Left cardiac atrium (tissue), 4 donors: Measurements from ENCODE around the gene VSIG8. TPM values are rescaled to one million over a fixed set of nuclear protein-coding genes. Genes with fewer than 3 reads are reported as not detected.

ENCODE experiments used
- ATAC-seq, 2 donors: fragments of 200-7000 bp; cut with Tn5 transposase; one replicate each; pipeline ENCODE4 v1.9.1; 2020; ENCODE audit warnings: mild to moderate bottlenecking in 2 of 2, moderate library complexity in 2 of 2
- DNase-seq: peaks from one replicate; pipeline ENCODE4 v3.0.0-alpha.2; 2020
- intact Hi-C, 2 donors: fragments of 100-400 bp; cut with DNase I; formaldehyde crosslinking; loops; one replicate each; pipeline versions ENCODE4 v1.14.1 to v1.15.1; 2022 to 2023
- total RNA-seq, 2 donors: library from RNA; stranded (reverse); fragmentation: NEBNext Ultra II Directional; extraction: Animal tissue kit (Norgen Biotek cat#: 25700); gene quantifications; one replicate each; pipeline ENCODE4 v1.2.1, GENCODE V29; 2021
- donor health status: DM: no; HTN: yes; CAD: no.
- donor health status: DM: no; HTN: yes; CAD: no; lungs with severe emphysema.
- donor health status: DM: yes; HTN: yes; CAD: no.
- donor health status: Dilated cardiomyopathy.

Gene VSIG8
- total RNA-seq, 2 donors from 2014 or later, result not detected

- ATAC-seq, result no peak
- intact Hi-C loops, result no loop called here
- no peak for DNase-seq
Measured at GRCh38 chr1:159864262-159864661, 1.8 kb upstream of the VSIG8 start.

- DNase-seq (no peak), ATAC-seq (no peak)
- intact Hi-C loops, result no loop called here
Measured at GRCh38 chr1:159862031-159862430, 426 bp downstream of the VSIG8 start.

- ATAC-seq (no peak), DNase-seq (no peak)
- intact Hi-C loops, result no loop called here
Measured at GRCh38 chr1:159861218-159861617, 1.2 kb downstream of the VSIG8 start.

GRCh38 chr1:159860456-159860855 lies 2.0 kb downstream of the VSIG8 start:
- intact Hi-C loops, result no loop called here
- ATAC-seq (peak; percentile 58 to 65), DNase-seq (no peak)

- DNase-seq, result no peak
Measured at GRCh38 chr1:159859767-159860322, 2.6 kb downstream of the VSIG8 start.

GRCh38 chr1:159857889-159858288 lies 4.6 kb downstream of the VSIG8 start:
- no peak for DNase-seq
- intact Hi-C loops, result no loop called here
- no peak for ATAC-seq

More at GRCh38 chr1:159859767-159860322, 2.6 kb downstream of the VSIG8 start:
- ATAC-seq, result no peak
- intact Hi-C loops, result no loop called here

GRCh38 chr1:159856576-159856975 lies 5.9 kb downstream of the VSIG8 start:
- intact Hi-C loops, result no loop called here
- DNase-seq (no peak), ATAC-seq (no peak)

GRCh38 chr1:159855709-159856108 lies 6.7 kb downstream of the VSIG8 start:
- ATAC-seq, result no peak
- intact Hi-C loops, result no loop called here
- no peak for DNase-seq

- DNase-seq (peak; percentile 90), ATAC-seq (peak; percentile 97)
- intact Hi-C loops, result loop anchor here in 1 of 2 donors (5.0 kb wide), 1 partner anchor 72 kb away; the partner anchor contains the start of gene DUSP23
Measured at GRCh38 chr1:159854693-159855192, 7.7 kb downstream of the VSIG8 start.

GRCh38 chr1:159854116-159854692 lies 8.3 kb downstream of the VSIG8 start:
- ATAC-seq (peak; percentile 89 to 90), DNase-seq (peak; percentile 88)
- intact Hi-C loops, result loop anchor here in 1 of 2 donors (5.0 kb wide), 1 partner anchor 72 kb away; the partner anchor contains the start of gene DUSP23

GRCh38 chr1:159853417-159854115 lies 8.9 kb downstream of the VSIG8 start:
- DNase-seq, result no peak
- intact Hi-C loops, result loop anchor here in 1 of 2 donors (5.0 kb wide), 1 partner anchor 71 kb away; the partner anchor contains the start of gene DUSP23
- no peak for ATAC-seq

GRCh38 chr1:159851407-159851806 lies 11.1 kb downstream of the VSIG8 start:
- ATAC-seq (no peak), DNase-seq (no peak)
- intact Hi-C loops, result loop anchor here in 1 of 2 donors (5.0 kb wide), 1 partner anchor 69 kb away; the partner anchor contains the start of gene DUSP23

- intact Hi-C loops, result loop anchor here in 1 of 2 donors (5.0 kb wide), 1 partner anchor 67 kb away; the partner anchor contains the start of gene DUSP23
- ATAC-seq, result no peak
- no peak for DNase-seq
Measured at GRCh38 chr1:159849626-159850366, 12.7 kb downstream of the VSIG8 start.

- intact Hi-C loops, result no loop called here
- DNase-seq (no peak), ATAC-seq (no peak)
Measured at GRCh38 chr1:159848326-159848725, 14.1 kb downstream of the VSIG8 start.

- ATAC-seq, result no peak
- intact Hi-C loops, result no loop called here
- no peak for DNase-seq
Measured at GRCh38 chr1:159847231-159847630, 15.2 kb downstream of the VSIG8 start.

- no peak for DNase-seq
Measured at GRCh38 chr1:159845751-159846629, 16.5 kb downstream of the VSIG8 start.

GRCh38 chr1:159843459-159843858 lies 19.0 kb downstream of the VSIG8 start:
- no peak for DNase-seq
- no peak for ATAC-seq
- intact Hi-C loops, result no loop called here

More at GRCh38 chr1:159845751-159846629, 16.5 kb downstream of the VSIG8 start:
- ATAC-seq, result no peak
- intact Hi-C loops, result no loop called here

- DNase-seq, result no peak
- peak in 1 of 2 donors; percentile 34 for ATAC-seq
- intact Hi-C loops, result no loop called here
Measured at GRCh38 chr1:159841749-159842148, 20.7 kb downstream of the VSIG8 start.
